Muscle of leg (tissue), 16 donors: ENCODE results near the gene DGKZ. TPM values are rescaled to one million over a fixed set of nuclear protein-coding genes. Genes with fewer than 3 reads are reported as not detected.
"Not testable (repeated sequence)": the region's sequence is repeated elsewhere in the genome, so short reads cannot be mapped to it uniquely, and the experiment has no call there.

Experiments used
- DNase-seq: peaks from one replicate; pipeline ENCODE4 v3.0.0; 2013
- H3K27ac ChIP-seq: one replicate; pipeline ENCODE4 v1.5.1; 2013; ENCODE audit warnings: mild to moderate bottlenecking, low read length, control low read depth
- H3K27me3 ChIP-seq: one replicate; pipeline ENCODE4 v1.6.1; 2013; ENCODE audit warnings: low read length; ENCODE audit not compliant: control insufficient read depth, insufficient read depth
- H3K36me3 ChIP-seq: one replicate; pipeline ENCODE4 v1.6.1; 2013; ENCODE audit warnings: low read length; ENCODE audit not compliant: control insufficient read depth, insufficient read depth
- H3K4me1 ChIP-seq: one replicate; pipeline ENCODE4 v1.6.1; 2013; ENCODE audit warnings: low read length; ENCODE audit not compliant: control insufficient read depth, insufficient read depth
- H3K4me3 ChIP-seq: one replicate; pipeline ENCODE4 v1.5.1; 2013; ENCODE audit warnings: low read length, control low read depth
- H3K9me3 ChIP-seq: replicated peaks from 2 replicates; pipeline ENCODE4 v1.6.1; 2013; ENCODE audit warnings: low read depth, low read length; ENCODE audit not compliant: control insufficient read depth
- WGBS: methylation state at CpG from one replicate; pipeline ENCODE4 v1.1.5; 2013; ENCODE audit warnings: missing lambda C conversion rate; ENCODE audit not compliant: insufficient coverage; 5-methylcytosine and 5-hydroxymethylcytosine counted together
- long read RNA-seq, 11 donors: transcript quantifications; one replicate each; lab custom pipeline, GENCODE V29; 2026
- polyA plus RNA-seq, 8 donors: library from polyadenylated mRNA; unstranded; fragments of 120-200 nt; gene quantifications; one replicate each; pipeline versions ENCODE4 v1.2.1 to v1.2.3, GENCODE V29; 2013; ENCODE audit warnings: inconsistent platforms in 1 of 8, low replicate concordance in 1 of 8; ENCODE audit not compliant: insufficient read length in 8 of 8, insufficient read depth in 1 of 8
- total RNA-seq: library from RNA; stranded (reverse); fragments of 120-200 nt; gene quantifications from one replicate; pipeline ENCODE4 v1.2.4, GENCODE V29; 2013

The DGKZ gene, protein sequence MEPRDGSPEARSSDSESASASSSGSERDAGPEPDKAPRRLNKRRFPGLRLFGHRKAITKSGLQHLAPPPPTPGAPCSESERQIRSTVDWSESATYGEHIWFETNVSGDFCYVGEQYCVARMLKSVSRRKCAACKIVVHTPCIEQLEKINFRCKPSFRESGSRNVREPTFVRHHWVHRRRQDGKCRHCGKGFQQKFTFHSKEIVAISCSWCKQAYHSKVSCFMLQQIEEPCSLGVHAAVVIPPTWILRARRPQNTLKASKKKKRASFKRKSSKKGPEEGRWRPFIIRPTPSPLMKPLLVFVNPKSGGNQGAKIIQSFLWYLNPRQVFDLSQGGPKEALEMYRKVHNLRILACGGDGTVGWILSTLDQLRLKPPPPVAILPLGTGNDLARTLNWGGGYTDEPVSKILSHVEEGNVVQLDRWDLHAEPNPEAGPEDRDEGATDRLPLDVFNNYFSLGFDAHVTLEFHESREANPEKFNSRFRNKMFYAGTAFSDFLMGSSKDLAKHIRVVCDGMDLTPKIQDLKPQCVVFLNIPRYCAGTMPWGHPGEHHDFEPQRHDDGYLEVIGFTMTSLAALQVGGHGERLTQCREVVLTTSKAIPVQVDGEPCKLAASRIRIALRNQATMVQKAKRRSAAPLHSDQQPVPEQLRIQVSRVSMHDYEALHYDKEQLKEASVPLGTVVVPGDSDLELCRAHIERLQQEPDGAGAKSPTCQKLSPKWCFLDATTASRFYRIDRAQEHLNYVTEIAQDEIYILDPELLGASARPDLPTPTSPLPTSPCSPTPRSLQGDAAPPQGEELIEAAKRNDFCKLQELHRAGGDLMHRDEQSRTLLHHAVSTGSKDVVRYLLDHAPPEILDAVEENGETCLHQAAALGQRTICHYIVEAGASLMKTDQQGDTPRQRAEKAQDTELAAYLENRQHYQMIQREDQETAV
- total RNA-seq (42.5 TPM), polyA plus RNA-seq (10 to 100 TPM; 53.9 to 86.8 (median 73.2) TPM)
- long read RNA-seq, donor 1, partial matches to known transcripts, result 0 of 2 reads
- long read RNA-seq, donor 1, other reads (novel, unspliced or antisense), result 0 of 2 reads
- long read RNA-seq, donor 2, result 0 reads
- long read RNA-seq, donor 3, full-length matches to known transcripts, result 5 of 5 reads
- long read RNA-seq, donor 3, partial matches to known transcripts, result 0 of 5 reads
- long read RNA-seq, donor 3, other reads (novel, unspliced or antisense), result 0 of 5 reads
- long read RNA-seq, donor 4, partial matches to known transcripts, result 9 of 11 reads
- long read RNA-seq, donor 4, other reads (novel, unspliced or antisense), result 0 of 11 reads
- long read RNA-seq, donor 5, partial matches to known transcripts, result 1,351 of 1,354 reads
- long read RNA-seq, donor 5, other reads (novel, unspliced or antisense), result 0 of 1,354 reads
- long read RNA-seq, donor 6, full-length matches to known transcripts, result 4 of 4 reads
- long read RNA-seq, donor 6, partial matches to known transcripts, result 0 of 4 reads
- long read RNA-seq, donor 6, other reads (novel, unspliced or antisense), result 0 of 4 reads
- long read RNA-seq, donor 7, partial matches to known transcripts, result 1,444 of 1,446 reads
- long read RNA-seq, donor 7, other reads (novel, unspliced or antisense), result 0 of 1,446 reads
- long read RNA-seq, donor 8, partial matches to known transcripts, result 8 of 8 reads
- long read RNA-seq, donor 8, other reads (novel, unspliced or antisense), result 0 of 8 reads
- long read RNA-seq, donor 9, partial matches to known transcripts, result 7 of 7 reads
- long read RNA-seq, donor 9, other reads (novel, unspliced or antisense), result 0 of 7 reads
- long read RNA-seq, donor 10, full-length matches to known transcripts, result 2 of 2,094 reads
- long read RNA-seq, donor 10, partial matches to known transcripts, result 2,092 of 2,094 reads
- long read RNA-seq, donor 10, other reads (novel, unspliced or antisense), result 0 of 2,094 reads
- long read RNA-seq, donor 11, partial matches to known transcripts, result 24 of 27 reads
- long read RNA-seq, donor 11, other reads (novel, unspliced or antisense), result 0 of 27 reads

DNA sequence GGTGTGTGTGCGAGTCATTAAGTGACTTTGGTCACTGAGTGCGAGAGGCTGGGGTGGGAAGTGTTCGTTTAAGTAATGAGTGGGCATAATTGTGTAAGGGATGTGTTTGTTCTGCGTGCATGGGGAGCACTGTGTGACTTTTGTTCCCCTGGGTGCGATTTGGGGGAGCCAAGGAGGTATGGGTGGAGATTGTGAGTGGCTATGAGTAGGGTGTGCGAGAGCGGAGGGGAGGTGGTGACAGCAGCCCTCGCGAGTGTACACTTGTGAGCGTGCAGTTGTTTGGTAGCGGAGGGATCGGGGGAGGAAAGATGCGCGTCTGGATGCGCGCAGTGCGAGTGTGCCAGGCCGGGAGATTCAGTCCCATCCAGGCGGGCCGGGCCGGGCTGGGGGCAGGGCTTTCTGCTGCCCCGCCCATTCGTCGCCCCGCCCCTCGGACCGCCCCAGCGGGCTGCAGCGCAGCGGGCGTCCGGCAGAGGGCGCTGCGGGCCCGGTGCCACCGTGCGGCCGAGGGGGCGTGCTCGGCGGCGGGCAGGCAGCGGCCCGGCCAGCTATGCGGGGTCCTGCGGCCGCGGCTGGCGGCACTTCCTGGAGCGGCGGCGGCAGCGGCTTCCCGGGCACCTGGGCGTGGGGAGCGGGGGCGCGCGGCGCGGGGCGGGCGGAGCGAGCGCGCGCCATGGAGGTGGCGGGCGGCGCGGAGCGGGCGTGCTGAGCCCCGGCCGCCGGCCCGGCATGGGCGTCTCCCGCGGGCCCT is at the start of gene DGKZ:
Gene DGKZ (plus strand): TSS at position 578 of the 751 bp plus-strand sequence. CDS start 197 bp downstream, outside the sequence.
- peaks cover 11% of the 10 kb centered on the region for H3K36me3 ChIP-seq
- peak; percentile 88 for DNase-seq
- peaks cover 42% of the 10 kb centered on the region for H3K4me1 ChIP-seq
- H3K9me3 ChIP-seq, result no peaks in the 10 kb centered on the region
- peak within 1 kb of the TSS; percentile 13 for H3K27ac ChIP-seq
- WGBS, result 10% methylated on average over 80 of the region's 80 CpGs
- H3K4me3 ChIP-seq, result peak within 1 kb of the TSS; percentile 82
- H3K27me3 ChIP-seq, result no peaks in the 10 kb centered on the region

DNA sequence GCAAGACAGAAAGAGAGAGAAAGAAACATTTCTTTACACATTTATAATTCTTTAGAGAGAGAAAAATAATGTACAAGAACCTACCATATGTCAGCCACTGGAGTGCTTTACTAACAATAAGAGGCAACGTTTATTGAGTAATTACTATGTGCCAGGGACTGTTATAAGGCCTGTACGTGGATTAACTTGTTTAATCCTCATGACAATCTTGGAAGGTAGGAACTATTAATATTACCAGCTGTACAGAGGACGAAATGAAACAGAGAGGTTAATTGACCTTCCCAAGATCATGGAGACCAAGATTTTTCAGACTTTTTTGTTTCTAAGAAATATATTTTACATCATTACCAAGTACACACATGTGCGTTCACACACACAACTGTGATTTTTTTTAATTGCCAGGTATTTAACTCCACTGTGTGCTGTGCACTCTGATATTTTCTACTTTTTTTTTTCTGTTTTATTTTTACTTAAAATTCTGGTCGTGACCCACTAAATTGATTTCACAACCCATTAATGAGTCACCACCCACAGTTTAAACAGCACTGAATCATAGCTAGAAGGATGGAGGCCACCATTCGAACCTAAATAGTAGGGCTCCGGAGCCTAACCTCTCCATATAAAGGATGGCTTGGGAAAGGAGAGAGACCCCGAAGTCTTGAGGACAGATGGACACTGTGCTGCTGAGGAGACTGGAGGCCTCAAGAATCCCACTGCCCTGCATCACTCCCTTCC is 48.4 kb upstream of the DGKZ start:
- peaks cover 33% of the 10 kb centered on the region for H3K4me1 ChIP-seq
- DNase-seq, result no peak
- H3K9me3 ChIP-seq, result no peaks in the 10 kb centered on the region
- peaks cover 12% of the 10 kb centered on the region for H3K27me3 ChIP-seq
- WGBS, result no CpG with 5 or more reads among the region's 8 CpGs
- H3K27ac ChIP-seq, result no peak overlapping the region
- H3K36me3 ChIP-seq, result peaks cover 20% of the 10 kb centered on the region
- no peak overlapping the region for H3K4me3 ChIP-seq

DNA sequence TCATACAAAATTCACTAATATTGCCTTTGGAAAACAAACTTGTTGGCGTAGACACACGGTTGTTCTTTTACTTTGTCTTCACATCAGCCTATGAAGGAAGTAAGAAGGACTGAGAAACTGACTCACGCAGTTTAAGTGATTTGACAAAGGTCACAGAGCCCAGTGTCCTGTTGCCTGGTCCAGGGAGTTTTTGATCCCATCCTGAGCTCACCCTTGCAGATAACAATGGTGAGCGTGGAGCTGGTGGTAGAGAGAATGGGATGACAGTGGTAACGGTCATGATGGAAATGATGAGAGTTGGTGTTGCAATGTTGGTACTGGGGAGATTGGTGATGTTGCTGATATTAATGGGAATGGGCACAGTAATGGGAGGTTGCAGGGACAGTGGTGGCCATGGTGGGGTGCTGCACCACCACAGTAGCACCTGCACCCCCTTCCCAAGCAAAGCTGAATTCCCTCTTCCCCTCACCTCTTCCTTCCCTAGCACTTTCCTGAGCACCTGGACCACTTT is 47.8 kb upstream of the DGKZ start:
- 83% methylated on average over 2 of the region's 5 CpGs for WGBS
- Histone ChIP-seq H3K27me3 (peaks cover 10% of the 10 kb centered on the region), H3K4me3 (no peak overlapping the region), H3K4me1 (peaks cover 27% of the 10 kb centered on the region), H3K9me3 (no peaks in the 10 kb centered on the region), H3K36me3 (peaks cover 20% of the 10 kb centered on the region), H3K27ac (no peak overlapping the region)
- no peak for DNase-seq

DNA sequence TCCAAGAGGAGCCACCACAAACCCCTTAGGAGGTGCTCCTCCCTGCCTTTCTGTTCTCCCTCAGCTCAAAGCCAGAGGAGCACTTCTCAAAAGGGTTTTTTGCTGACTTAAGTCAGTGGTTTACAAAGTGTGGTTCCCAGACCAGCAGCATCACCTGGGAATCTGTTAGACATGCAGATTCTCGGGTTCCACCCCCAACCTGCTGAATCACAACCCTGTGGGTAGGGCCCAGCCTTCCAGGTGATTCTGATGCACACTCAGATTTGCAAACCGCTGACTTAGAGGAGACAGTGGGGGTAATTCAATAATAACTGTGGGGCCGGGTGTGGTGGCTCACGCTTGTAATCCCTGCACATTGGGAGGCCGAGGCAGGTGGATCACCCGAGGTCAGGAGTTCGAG is 47.0 kb upstream of the DGKZ start:
- 97% methylated on average over 7 of the region's 7 CpGs for WGBS

DNA sequence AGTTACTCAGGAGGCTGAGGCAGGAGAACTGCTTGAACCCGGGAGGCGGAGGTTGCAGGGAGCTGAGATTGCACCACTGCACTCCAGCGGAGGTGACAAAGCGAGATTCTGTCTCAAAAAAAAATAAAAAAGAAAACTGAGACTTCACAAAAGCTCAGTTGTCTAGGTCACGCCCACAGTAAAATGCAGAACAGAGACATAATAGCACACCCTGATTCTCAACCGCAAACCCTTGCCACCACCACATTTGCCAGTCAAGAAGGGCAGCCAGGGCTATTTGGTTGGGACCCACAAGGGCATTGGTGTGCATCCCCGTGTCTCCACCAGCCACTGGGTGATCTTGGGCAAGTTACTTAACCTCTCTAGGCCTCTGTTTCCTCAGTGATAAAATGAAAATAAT is 44.4 kb upstream of the DGKZ start:
- H3K4me1 ChIP-seq, result peaks cover 2% of the 10 kb centered on the region
- DNase-seq, result no peak
- WGBS, result 80% methylated on average over 4 of the region's 7 CpGs
- H3K4me3 ChIP-seq, result no peak overlapping the region
- no peaks in the 10 kb centered on the region for H3K9me3 ChIP-seq
- peaks cover 20% of the 10 kb centered on the region for H3K36me3 ChIP-seq
- H3K27me3 ChIP-seq, result no peaks in the 10 kb centered on the region
- H3K27ac ChIP-seq, result no peak overlapping the region

More for the DNA sequence above, 47.0 kb upstream of the DGKZ start:
- Histone ChIP-seq H3K36me3 (peaks cover 20% of the 10 kb centered on the region), H3K27me3 (peaks cover 10% of the 10 kb centered on the region), H3K4me1 (peaks cover 19% of the 10 kb centered on the region), H3K9me3 (no peaks in the 10 kb centered on the region), H3K27ac (no peak overlapping the region), H3K4me3 (no peak overlapping the region)
- DNase-seq, result no peak

DNA sequence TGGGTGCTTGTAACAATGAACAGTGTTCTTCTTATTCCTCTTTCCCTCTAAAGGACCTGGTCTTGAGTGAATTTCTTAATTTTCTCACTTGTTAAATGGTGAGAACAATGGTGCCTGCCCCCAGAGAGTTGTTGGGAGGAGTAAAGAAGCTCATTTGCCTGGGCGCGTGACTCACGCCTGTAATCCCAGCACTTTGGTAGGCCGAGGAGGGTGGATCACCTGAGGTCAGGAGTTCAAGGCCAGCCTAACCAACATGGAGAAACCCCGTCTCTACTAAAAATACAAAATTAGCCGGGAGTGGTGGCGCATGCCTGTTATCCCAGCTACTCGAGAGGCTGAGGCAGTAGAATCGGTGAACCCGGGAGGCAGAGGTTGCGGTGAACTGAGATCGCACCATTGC is 43.2 kb upstream of the DGKZ start:
- not testable (repeated sequence) for H3K9me3 ChIP-seq, DNase-seq, H3K4me3 ChIP-seq, H3K27me3 ChIP-seq, H3K27ac ChIP-seq
- H3K36me3 ChIP-seq, result peaks cover 20% of the 10 kb centered on the region
- WGBS, result 93% methylated on average over 6 of the region's 12 CpGs
- H3K4me1 ChIP-seq, result peaks cover 10% of the 10 kb centered on the region

DNA sequence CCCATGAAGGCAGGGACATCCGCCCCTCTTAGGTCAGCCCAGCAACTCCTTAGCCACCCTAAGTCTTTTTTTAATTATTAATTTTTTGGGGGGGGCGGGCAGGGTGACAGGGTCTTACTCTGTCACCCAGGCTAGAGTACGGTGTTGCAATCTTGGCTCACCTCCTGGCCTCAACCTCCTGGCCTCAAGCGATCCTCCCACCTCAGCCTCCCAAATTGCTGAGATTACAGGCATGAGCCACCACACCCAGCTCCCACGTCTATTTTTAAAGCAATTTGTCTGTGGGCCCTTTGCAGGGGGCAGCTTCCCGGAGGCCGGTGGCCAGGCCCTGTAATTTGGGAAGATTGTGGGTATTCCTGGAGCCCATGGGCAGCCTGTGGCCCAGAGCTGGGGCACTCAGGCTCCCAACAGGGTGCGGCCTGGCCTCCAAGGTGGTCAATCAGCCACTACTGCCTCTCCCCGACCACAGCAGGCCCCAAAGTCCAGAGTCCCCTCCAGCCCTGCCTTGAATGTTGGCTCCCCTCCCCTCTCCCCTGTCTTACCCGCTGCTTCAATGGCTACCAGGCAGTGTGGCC is 42.6 kb upstream of the DGKZ start:
- WGBS, result 67% methylated on average over 6 of the region's 10 CpGs
- peaks cover 15% of the 10 kb centered on the region for H3K36me3 ChIP-seq
- no peak overlapping the region for H3K4me3 ChIP-seq
- no peaks in the 10 kb centered on the region for H3K27me3 ChIP-seq
- no peak for DNase-seq
- H3K27ac ChIP-seq, result no peak overlapping the region
- H3K4me1 ChIP-seq, result peaks cover 12% of the 10 kb centered on the region
- no peaks in the 10 kb centered on the region for H3K9me3 ChIP-seq

DNA sequence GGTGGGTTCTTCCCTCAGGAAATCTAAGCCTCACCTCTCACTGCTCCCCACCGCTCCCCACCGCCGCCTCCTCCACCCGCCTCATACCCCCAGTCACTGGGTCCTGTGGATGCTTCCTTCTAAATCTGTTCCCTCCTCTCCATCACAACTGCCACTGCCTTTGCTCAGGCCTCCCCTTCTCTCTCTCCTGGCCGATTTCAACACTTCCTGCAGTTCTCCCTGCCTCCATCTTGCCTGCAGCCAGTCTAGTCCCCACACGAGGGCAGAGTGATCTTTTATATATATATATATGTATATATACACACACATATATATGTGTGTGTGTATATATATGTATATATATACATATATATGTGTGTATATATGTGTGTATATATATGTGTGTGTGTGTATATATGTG is 42.0 kb upstream of the DGKZ start:
- Histone ChIP-seq H3K27ac (no peak overlapping the region), H3K27me3 (no peaks in the 10 kb centered on the region), H3K36me3 (peaks cover 9% of the 10 kb centered on the region), H3K4me3 (no peak overlapping the region), H3K9me3 (no peaks in the 10 kb centered on the region), H3K4me1 (peaks cover 12% of the 10 kb centered on the region)
- WGBS, result 93% methylated on average over 4 of the region's 6 CpGs
- DNase-seq, result peak; percentile 64
